GM12878 (cell line): ENCODE data around the gene PSME3IP1. TPM values are rescaled to one million over a fixed set of nuclear protein-coding genes. Genes with fewer than 3 reads are reported as not detected.

Experiments used
- ATAC-seq: fragments of 200-7000 bp; cut with Tn5 transposase; 3 replicates; pipeline ENCODE4 v1.9.1; 2020; ENCODE audit warnings: mild to moderate bottlenecking, moderate library complexity
- BruUV-seq: library from RNA; stranded (reverse); fragments of 400-500 nt; replicated peaks from 2 replicates; lab custom pipeline; 2021; lab: Mats Ljungman, UMichigan
- CTCF ChIA-PET: fragments of 300-600 bp; sonication (Branson Sonifier 250); formaldehyde crosslinking; extraction: SDS; loops from one replicate; lab custom pipeline; 2021; ENCODE audit warnings: inconsistent platforms; lab: Yijun Ruan, JAX
- POLR2A ChIA-PET: fragments of 350-600 bp; formaldehyde crosslinking; extraction: SDS; loops from one replicate; lab custom pipeline; 2021; ENCODE audit warnings: inconsistent platforms; lab: Charles Lee
- RAD21 ChIA-PET: fragments of 300-600 bp; sonication (Branson Sonifier 250); formaldehyde crosslinking; loops from one replicate; lab custom pipeline; 2023; ENCODE audit warnings: antibody characterized with exemption; ENCODE audit not compliant: unreplicated experiment; lab: Charles Lee
- SMC1A ChIA-PET: fragments of 300-600 bp; sonication (Branson Sonifier 250); formaldehyde crosslinking; loops from one replicate; lab custom pipeline; 2023; ENCODE audit not compliant: unreplicated experiment, uncharacterized antibody; lab: Charles Lee
- DNase-seq: peaks from one replicate; pipeline ENCODE4 v3.0.0-alpha.2; 2011; ENCODE audit warnings: low read depth, low spot score
- FAIRE-seq: peaks from 3 replicates; lab custom pipeline; 2011; peaks lifted over from hg19 to GRCh38; lab: Jason Lieb, UNC
- H2AFZ ChIP-seq: 2 replicates; pipeline ENCODE4 v1.6.0; 2011; ENCODE audit warnings: low read depth, low read length, control low read depth; ENCODE audit not compliant: control insufficient read depth
- H3K27ac ChIP-seq: 2 replicates; pipeline ENCODE4 v1.5.1; 2011; ENCODE audit warnings: control low read depth; ENCODE audit not compliant: control insufficient read depth, insufficient read depth
- H3K27me3 ChIP-seq, 2 experiments: replicated peaks in 1 of 2; 2 replicates each; pipeline versions ENCODE4 v1.6.0 to v1.6.1; 2011; ENCODE audit warnings: low read length in 1 of 2; ENCODE audit not compliant: control insufficient read depth in 2 of 2, insufficient read depth in 2 of 2
- H3K36me3 ChIP-seq, 2 experiments: 2 replicates each; pipeline ENCODE4 v1.5.1; 2011; ENCODE audit warnings: low read length in 1 of 2; ENCODE audit not compliant: control insufficient read depth in 2 of 2, insufficient read depth in 2 of 2
- H3K4me1 ChIP-seq: 2 replicates; pipeline ENCODE4 v1.6.1; 2011; ENCODE audit warnings: mild to moderate bottlenecking, low read length, moderate library complexity, mixed read lengths; ENCODE audit not compliant: control insufficient read depth, insufficient read depth
- H3K4me2 ChIP-seq: 2 replicates; pipeline ENCODE4 v1.6.0; 2011; ENCODE audit warnings: control low read depth; ENCODE audit not compliant: control insufficient read depth, insufficient read depth
- H3K4me3 ChIP-seq: fragments of 200-600 bp; sonication (generic); 2 replicates; pipeline ENCODE4 v1.5.1; 2016
- H3K79me2 ChIP-seq: 2 replicates; pipeline ENCODE4 v1.6.0; 2011; ENCODE audit warnings: low read length; ENCODE audit not compliant: control insufficient read depth, insufficient read depth
- H3K9ac ChIP-seq: 2 replicates; pipeline ENCODE4 v1.8.0; 2011; ENCODE audit warnings: low read length, control low read depth, mixed read lengths; ENCODE audit not compliant: control insufficient read depth, insufficient read depth
- H3K9me3 ChIP-seq: replicated peaks from 3 replicates; pipeline ENCODE4 v1.5.1; 2011; ENCODE audit warnings: mild to moderate bottlenecking, low read length; ENCODE audit not compliant: control insufficient read depth, insufficient read depth
- H4K20me1 ChIP-seq: 2 replicates; pipeline ENCODE4 v1.6.0; 2011; ENCODE audit not compliant: control insufficient read depth, insufficient read depth
- BHLHE40 ChIP-seq, 2 experiments: fragments of 450-650 bp in 1 of 2; IDR thresholded peaks; 2 replicates each; pipeline ENCODE4 v1.6.1; 2011 to 2017; ENCODE audit warnings: low read depth in 2 of 2, borderline replicate concordance in 1 of 2, improper control_type of control experiment in 1 of 2, low read length in 1 of 2, mild to moderate bottlenecking in 1 of 2
- EED ChIP-seq: sonication (generic); IDR thresholded peaks from 2 replicates; pipeline ENCODE4 v1.6.1; 2016; ENCODE audit warnings: antibody characterized with exemption, low read depth
- EGR1 ChIP-seq, 2 experiments: IDR thresholded peaks; 1 replicate in 1 of 2; 2 replicates in 1 of 2; pipeline ENCODE4 v1.6.1; 2011 to 2012; ENCODE audit warnings: low read depth in 2 of 2, low read length in 2 of 2, borderline replicate concordance in 1 of 2, mild to moderate bottlenecking in 1 of 2, moderate library complexity in 1 of 2
- HCFC1 ChIP-seq: fragments of 150-350 bp; IDR thresholded peaks from 2 replicates; pipeline ENCODE4 v1.6.1; 2014; ENCODE audit warnings: low read length
- HDAC2 ChIP-seq: fragments of 200-600 bp; sonication (generic); IDR thresholded peaks from 2 replicates; pipeline ENCODE4 v1.6.1; 2017
- IKZF1 ChIP-seq: fragments of 450-650 bp; conservative IDR thresholded peaks from 2 replicates; pipeline ENCODE4 v1.6.1; 2017; ENCODE audit warnings: antibody characterized with exemption, mild to moderate bottlenecking
- IRF4 ChIP-seq: IDR thresholded peaks from 2 replicates; pipeline ENCODE4 v1.6.1; 2011; ENCODE audit warnings: low read depth, low read length
- JUND ChIP-seq: IDR thresholded peaks from 2 replicates; pipeline ENCODE4 v1.6.1; 2012; ENCODE audit warnings: low read depth, mild to moderate bottlenecking, low read length, improper control_type of control experiment, moderate library complexity
- POLR2AphosphoS5 ChIP-seq: IDR thresholded peaks from 2 replicates; pipeline ENCODE4 v1.6.1; 2011; ENCODE audit warnings: mild to moderate bottlenecking, low read length, inconsistent platforms
- SIN3A ChIP-seq: IDR thresholded peaks from 2 replicates; pipeline ENCODE4 v1.6.1; 2012; ENCODE audit warnings: low read depth, low read length, improper control_type of control experiment
- YY1 ChIP-seq: IDR thresholded peaks from 2 replicates; pipeline ENCODE4 v1.6.1; 2011; ENCODE audit warnings: low read depth, mild to moderate bottlenecking, low read length
- WGBS: methylation state at CpG from one replicate; pipeline ENCODE4 v1.1.6; 2016; ENCODE audit warnings: low lambda C conversion rate; ENCODE audit not compliant: insufficient replicate concordance, insufficient coverage; ENCODE audit errors: missing lambda C conversion rate; 5-methylcytosine and 5-hydroxymethylcytosine counted together
- in situ Hi-C: fragments of 300-500 bp; cut with MboI; formaldehyde crosslinking; loops from 9 replicates; pipeline ENCODE4 v1.14.3; 2018; ENCODE audit warnings: mixed read lengths
- intact Hi-C: fragments of 100-400 bp; cut with micrococcal nuclease; formaldehyde crosslinking; loops from one replicate; pipeline ENCODE4 v1.14.2; 2022; ENCODE audit not compliant: unreplicated experiment
- polyA plus RNA-seq, 11 experiments: library from polyadenylated mRNA; depleted of rRNA in 4 of 11; unstranded in 6 of 11; stranded (reverse) in 5 of 11; fragments of >200 nt; fragmentation: Nextera tagmentation in 4 of 11; fragmentation: Illumina TruSeq in 1 of 11; extraction: Ambion mirVana in 4 of 11; extraction: Trizol in 1 of 11; gene quantifications; 1 replicate in 1 of 11; 2 replicates in 10 of 11; pipeline versions ENCODE4 v1.2.1 to v1.2.3, GENCODE V29; 2011 to 2016; ENCODE audit warnings: inconsistent platforms in 2 of 11, missing spikeins in 2 of 11, low read depth in 1 of 11
- total RNA-seq, 4 experiments: library from RNA; depleted of rRNA in 3 of 4; stranded (reverse); fragments of >200 nt in 3 of 4; fragmentation: Illumina TruSeq in 1 of 4; extraction: Trizol in 1 of 4; gene quantifications; 2 replicates each; pipeline versions ENCODE4 v1.2.1 to v1.2.3, GENCODE V29; 2013 to 2021
- TF ChIP-seq, protein P1 (sequence below): fragments of 450-650 bp; IDR thresholded peaks from 2 replicates; pipeline ENCODE4 v1.6.1; 2016; ENCODE audit warnings: mild to moderate bottlenecking
- TF ChIP-seq, protein P2 (sequence below): fragments of 450-650 bp; conservative IDR thresholded peaks from 2 replicates; pipeline ENCODE4 v1.6.1; 2017; ENCODE audit warnings: mild to moderate bottlenecking, moderate library complexity
- TF ChIP-seq, protein P3 (sequence below): fragments of 450-650 bp; IDR thresholded peaks from 2 replicates; pipeline ENCODE4 v1.6.1; 2018; ENCODE audit warnings: mild to moderate bottlenecking, low read depth, moderate library complexity; ENCODE audit not compliant: partially characterized antibody

PSME3IP1 gene
- total and polyA plus RNA-seq, 10 of the 15 experiments (the other 5 are each of a cell fraction or from before 2014, with no cell fraction given), result 67.9 to 174 (median 111) TPM

DNA sequence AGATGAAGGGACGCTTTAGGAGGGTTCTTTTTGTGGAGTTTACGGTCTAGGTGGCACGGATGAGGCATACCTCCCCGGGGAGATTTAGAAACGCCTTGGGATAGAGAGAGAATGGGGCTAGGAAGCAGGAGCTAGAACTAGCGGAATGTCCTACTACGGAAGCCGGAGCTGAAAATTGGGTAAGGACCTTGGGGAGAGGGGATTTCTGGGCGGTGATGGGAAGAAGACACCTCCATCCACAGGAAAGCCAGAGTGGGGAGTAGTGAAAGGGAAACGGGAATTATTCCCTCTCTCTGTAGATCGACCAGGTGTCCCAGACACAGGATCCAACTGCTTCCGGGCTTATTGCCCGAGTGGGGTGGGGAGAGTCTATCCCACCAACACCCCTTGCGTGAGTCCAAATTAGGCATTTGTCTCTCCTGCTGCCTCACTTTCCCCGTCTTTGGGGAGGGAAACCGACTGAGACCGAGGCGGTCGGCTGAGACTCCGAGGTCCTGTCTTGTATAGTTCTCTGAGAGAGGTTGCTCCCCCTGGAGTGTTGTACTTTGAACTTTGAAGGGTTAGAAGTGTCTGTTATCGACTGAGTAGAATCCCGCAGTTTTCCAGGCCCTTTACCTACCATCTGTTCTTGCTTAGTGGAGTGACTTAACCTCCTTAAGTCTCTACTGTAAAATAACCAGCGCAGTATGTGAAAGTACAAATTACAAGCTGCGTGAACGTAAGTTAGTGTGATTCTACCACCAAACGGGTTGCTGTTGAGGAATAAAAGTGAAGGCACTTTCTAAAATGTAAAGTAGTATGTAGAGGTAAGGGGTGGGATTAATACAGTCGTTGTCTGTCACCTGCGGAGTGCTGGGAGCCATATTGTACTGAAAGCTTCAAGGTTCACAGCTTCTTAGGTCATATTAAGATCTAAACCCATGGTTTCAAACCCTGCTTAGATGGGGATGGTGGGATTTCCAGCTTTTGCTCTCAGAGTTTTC is 1.3 kb upstream of the PSME3IP1 start:
- intact Hi-C loops, result loop anchor here (2.0 to 5.0 kb wide), 3 partner anchors 112 to 350 kb away; partner anchors contain the start of gene CCDC102A
- peak; percentile 40 for ATAC-seq
- WGBS, result under 1% methylated on average over 28 of the region's 28 CpGs
- no peak for TF ChIP-seq JUND
- TF ChIP-seq, protein P1, sequence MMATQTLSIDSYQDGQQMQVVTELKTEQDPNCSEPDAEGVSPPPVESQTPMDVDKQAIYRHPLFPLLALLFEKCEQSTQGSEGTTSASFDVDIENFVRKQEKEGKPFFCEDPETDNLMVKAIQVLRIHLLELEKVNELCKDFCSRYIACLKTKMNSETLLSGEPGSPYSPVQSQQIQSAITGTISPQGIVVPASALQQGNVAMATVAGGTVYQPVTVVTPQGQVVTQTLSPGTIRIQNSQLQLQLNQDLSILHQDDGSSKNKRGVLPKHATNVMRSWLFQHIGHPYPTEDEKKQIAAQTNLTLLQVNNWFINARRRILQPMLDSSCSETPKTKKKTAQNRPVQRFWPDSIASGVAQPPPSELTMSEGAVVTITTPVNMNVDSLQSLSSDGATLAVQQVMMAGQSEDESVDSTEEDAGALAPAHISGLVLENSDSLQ, result 0 out of 2 replicates have a peak, but pooled peaks have one; percentile 29
- TF ChIP-seq, protein P2, sequence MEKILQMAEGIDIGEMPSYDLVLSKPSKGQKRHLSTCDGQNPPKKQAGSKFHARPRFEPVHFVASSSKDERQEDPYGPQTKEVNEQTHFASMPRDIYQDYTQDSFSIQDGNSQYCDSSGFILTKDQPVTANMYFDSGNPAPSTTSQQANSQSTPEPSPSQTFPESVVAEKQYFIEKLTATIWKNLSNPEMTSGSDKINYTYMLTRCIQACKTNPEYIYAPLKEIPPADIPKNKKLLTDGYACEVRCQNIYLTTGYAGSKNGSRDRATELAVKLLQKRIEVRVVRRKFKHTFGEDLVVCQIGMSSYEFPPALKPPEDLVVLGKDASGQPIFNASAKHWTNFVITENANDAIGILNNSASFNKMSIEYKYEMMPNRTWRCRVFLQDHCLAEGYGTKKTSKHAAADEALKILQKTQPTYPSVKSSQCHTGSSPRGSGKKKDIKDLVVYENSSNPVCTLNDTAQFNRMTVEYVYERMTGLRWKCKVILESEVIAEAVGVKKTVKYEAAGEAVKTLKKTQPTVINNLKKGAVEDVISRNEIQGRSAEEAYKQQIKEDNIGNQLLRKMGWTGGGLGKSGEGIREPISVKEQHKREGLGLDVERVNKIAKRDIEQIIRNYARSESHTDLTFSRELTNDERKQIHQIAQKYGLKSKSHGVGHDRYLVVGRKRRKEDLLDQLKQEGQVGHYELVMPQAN, result peak; percentile 37; the same call in 1 of the 2 replicates
- TF ChIP-seq SIN3A, result peak; percentile 46; the same call in 1 of the 2 replicates
- no peak for TF ChIP-seq HCFC1
- TF ChIP-seq EED, result peak; percentile 50; the same call in 1 of the 2 replicates
- peak; percentile 51; the same call in 1 of the 2 replicates for TF ChIP-seq POLR2AphosphoS5
- TF ChIP-seq HDAC2, result no peak
- TF ChIP-seq IKZF1, result peak; percentile 66; the same call in 1 of the 2 replicates
- no peak for TF ChIP-seq EGR1 (IDR thresholded peaks at IDR 0.05; ENCODE audit: borderline replicate concordance in 1 of 2, low read depth in 2 of 2, low read length in 2 of 2)
- TF ChIP-seq IRF4, result no peak
- TF ChIP-seq YY1, result peak; percentile 85
- 0 out of 4 replicates have a peak, but pooled peaks of 1 of the 2 experiments have one; percentile 3 for TF ChIP-seq BHLHE40 (IDR thresholded peaks at IDR 0.05; ENCODE audit: borderline replicate concordance in 1 of 2, low read depth in 2 of 2, low read length in 1 of 2)
- TF ChIP-seq, protein P3, sequence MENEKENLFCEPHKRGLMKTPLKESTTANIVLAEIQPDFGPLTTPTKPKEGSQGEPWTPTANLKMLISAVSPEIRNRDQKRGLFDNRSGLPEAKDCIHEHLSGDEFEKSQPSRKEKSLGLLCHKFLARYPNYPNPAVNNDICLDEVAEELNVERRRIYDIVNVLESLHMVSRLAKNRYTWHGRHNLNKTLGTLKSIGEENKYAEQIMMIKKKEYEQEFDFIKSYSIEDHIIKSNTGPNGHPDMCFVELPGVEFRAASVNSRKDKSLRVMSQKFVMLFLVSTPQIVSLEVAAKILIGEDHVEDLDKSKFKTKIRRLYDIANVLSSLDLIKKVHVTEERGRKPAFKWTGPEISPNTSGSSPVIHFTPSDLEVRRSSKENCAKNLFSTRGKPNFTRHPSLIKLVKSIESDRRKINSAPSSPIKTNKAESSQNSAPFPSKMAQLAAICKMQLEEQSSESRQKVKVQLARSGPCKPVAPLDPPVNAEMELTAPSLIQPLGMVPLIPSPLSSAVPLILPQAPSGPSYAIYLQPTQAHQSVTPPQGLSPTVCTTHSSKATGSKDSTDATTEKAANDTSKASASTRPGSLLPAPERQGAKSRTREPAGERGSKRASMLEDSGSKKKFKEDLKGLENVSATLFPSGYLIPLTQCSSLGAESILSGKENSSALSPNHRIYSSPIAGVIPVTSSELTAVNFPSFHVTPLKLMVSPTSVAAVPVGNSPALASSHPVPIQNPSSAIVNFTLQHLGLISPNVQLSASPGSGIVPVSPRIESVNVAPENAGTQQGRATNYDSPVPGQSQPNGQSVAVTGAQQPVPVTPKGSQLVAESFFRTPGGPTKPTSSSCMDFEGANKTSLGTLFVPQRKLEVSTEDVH, result peak; percentile 13

More for the DNA sequence above, 1.3 kb upstream of the PSME3IP1 start:
- Histone ChIP-seq H3K27ac (peak overlapping the region; percentile 89), H3K9me3 (no peaks in the 10 kb centered on the region), H3K79me2 (peaks cover 92% of the 10 kb centered on the region), H3K27me3 (no peaks in the 10 kb centered on the region), H3K4me2 (peak overlapping the region; percentile 85), H2AFZ (peak overlapping the region; percentile 89), H4K20me1 (no peaks in the 10 kb centered on the region), H3K9ac (peak overlapping the region; percentile 98), H3K4me3 (peak overlapping the region; percentile 84), H3K36me3 (no peaks in the 10 kb centered on the region), H3K4me1 (peaks cover 5% of the 10 kb centered on the region; the same call in 1 of the 2 replicates)
- FAIRE-seq (peak; percentile 54), DNase-seq (no peak)
- ChIA-PET SMC1A (interaction anchor here (0.7 to 1.6 kb wide), 7 partner anchors 18 to 300 kb away, joined by 3 to 4 read pairs (median 3); no protein-coding TSS in a partner anchor), CTCF (interaction anchor here (0.7 to 1.6 kb wide), 8 partner anchors 10 to 276 kb away, joined by 3 to 4 read pairs (median 3); partner anchors contain the start of genes CPNE2 and POLR2C), POLR2A (interaction anchor here (0.5 to 2.8 kb wide), 5 partner anchors 10 to 110 kb away, joined by 3 to 10 read pairs (median 4); no protein-coding TSS in a partner anchor), RAD21 (interaction anchor here (0.6 to 3.6 kb wide), 5 partner anchors 51 to 230 kb away, joined by 3 to 20 read pairs (median 3); no protein-coding TSS in a partner anchor)
- in situ Hi-C loops, result no loop called here
- BruUV-seq, result TSS peak; percentile 68
